Skin of body (tissue), 2 donors: Measurements from ENCODE around the gene SERPINC1. TPM values are rescaled to one million over a fixed set of nuclear protein-coding genes. Genes with fewer than 3 reads are reported as not detected.
"Not testable (repeated sequence)": the region's sequence is repeated elsewhere in the genome, so short reads cannot be mapped to it uniquely, and the experiment has no call there.

ENCODE experiments used
- DNase-seq: peaks from one replicate; lab custom pipeline; 2025; lab: John Stamatoyannopoulos, UW
- total RNA-seq: library from RNA; depleted of rRNA; stranded (reverse); fragments of >200 nt; gene quantifications from one replicate; pipeline ENCODE4 v1.2.3, GENCODE V29; 2014

SERPINC1 gene
- total RNA-seq, 1 donor from 2014 or later: not detected

GRCh38 chr1:173893611-173894010 lies 23.5 kb downstream of the SERPINC1 start:
- no peak for DNase-seq

- no peak for DNase-seq
Observed at GRCh38 chr1:173889885-173890284, 27.2 kb downstream of the SERPINC1 start.

GRCh38 chr1:173888749-173889148 lies 28.4 kb downstream of the SERPINC1 start:
- no peak for DNase-seq

GRCh38 chr1:173887627-173888026 lies 29.5 kb downstream of the SERPINC1 start:
- DNase-seq: no peak

- no peak for DNase-seq
Observed at GRCh38 chr1:173886746-173887611, 30.1 kb downstream of the SERPINC1 start.

- no peak for DNase-seq
Observed at GRCh38 chr1:173884701-173885100, 32.4 kb downstream of the SERPINC1 start.

GRCh38 chr1:173881117-173881516 lies 36.0 kb downstream of the SERPINC1 start:
- DNase-seq: not testable (repeated sequence)

GRCh38 chr1:173878251-173878650 lies 38.9 kb downstream of the SERPINC1 start:
- DNase-seq: no peak

- DNase-seq: no peak
Observed at GRCh38 chr1:173876732-173877131, 40.4 kb downstream of the SERPINC1 start.

- no peak for DNase-seq
Observed at GRCh38 chr1:173871500-173871899, 45.6 kb downstream of the SERPINC1 start.

- DNase-seq: no peak
Observed at GRCh38 chr1:173871091-173871490, 46.0 kb downstream of the SERPINC1 start.

- DNase-seq: no peak
Observed at GRCh38 chr1:173870252-173871075, 46.7 kb downstream of the SERPINC1 start.

GRCh38 chr1:173869021-173869359 lies 48.1 kb downstream of the SERPINC1 start:
- DNase-seq: no peak

GRCh38 chr1:173868266-173869020 lies 48.7 kb downstream of the SERPINC1 start, which contains the start of gene ZBTB37:
Gene ZBTB37 (plus strand): TSS chr1:173868380. CDS start chr1:173870226, 1,846 bp downstream.
- peak; percentile 84 for DNase-seq

GRCh38 chr1:173867753-173868265 lies 49.3 kb downstream of the SERPINC1 start, which contains the start of gene GAS5:
Gene GAS5 (minus strand): TSS chr1:173867989.
- DNase-seq: peak; percentile 100

GRCh38 chr1:173867141-173867752 lies 49.9 kb downstream of the SERPINC1 start:
- DNase-seq: no peak

- no peak for DNase-seq
Observed at GRCh38 chr1:173866413-173867115, 50.6 kb downstream of the SERPINC1 start.

GRCh38 chr1:173865468-173866164 lies 51.5 kb downstream of the SERPINC1 start:
- DNase-seq: no peak

GRCh38 chr1:173864179-173864867 lies 52.8 kb downstream of the SERPINC1 start:
- no peak for DNase-seq
